Measurements from ENCODE around the gene CCR7.

Gene CCR7

DNA sequence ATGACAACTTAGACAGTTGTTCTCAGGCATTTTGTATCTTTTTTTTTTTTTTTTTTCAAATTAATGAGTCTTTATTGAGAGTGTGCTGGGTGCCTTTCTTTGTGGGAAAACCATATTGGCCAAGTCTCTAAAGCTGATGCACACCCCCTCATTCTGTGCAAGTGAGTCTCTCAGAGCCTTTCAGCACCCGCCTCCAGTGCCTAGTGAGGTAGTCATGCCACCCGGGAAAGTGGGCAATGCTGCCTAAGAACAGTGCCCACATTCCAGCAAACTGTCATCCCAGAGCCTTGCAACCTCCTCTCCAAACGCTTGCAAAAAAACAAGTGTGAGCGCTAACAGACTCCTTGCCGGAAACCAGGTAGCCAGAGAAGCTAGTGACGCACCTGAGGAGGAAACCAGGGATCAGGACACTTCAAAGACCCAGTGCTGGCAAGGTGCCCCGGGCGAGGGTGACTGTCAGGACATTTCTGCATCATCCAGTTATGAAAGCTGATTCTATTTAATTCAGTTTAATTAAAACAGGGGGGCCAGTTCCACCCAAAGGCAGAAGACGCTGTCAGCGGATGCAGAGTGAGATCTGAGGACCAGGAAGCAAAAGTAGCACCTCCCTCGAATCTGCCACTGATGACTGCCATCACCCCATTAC is 47.5 kb upstream of the CCR7 start:
- Histone ChIP-seq H3K4me3 (ENCODE audit: low read depth, low read length) (no peak overlapping the region), H3K9me3 (ENCODE audit: control insufficient read depth, insufficient read depth, low read depth, low read length) (no peaks in the 10 kb centered on the region), H3K4me1 (ENCODE audit: control insufficient read depth, insufficient read depth, low read length) (no peaks in the 10 kb centered on the region), H3K27ac (ENCODE audit: extremely low read depth, low read depth, low read length) (no peak overlapping the region), H3K36me3 (ENCODE audit: control insufficient read depth in 2 of 2, insufficient read depth in 1 of 2, low read length in 2 of 2) (no peaks in the 10 kb centered on the region)
- ChIA-PET POLR2A (no interaction called here), CTCF (no interaction called here)
- TF ChIP-seq ZBTB44 (tag by site-specific recombination; IDR thresholded peaks at IDR 0.05) = no peak
- TF ChIP-seq OSR2 (tag by site-specific recombination; IDR thresholded peaks at IDR 0.05) = no peak
- TF ChIP-seq ZNF670 (tag by site-specific recombination; IDR thresholded peaks at IDR 0.05; ENCODE audit: low read depth) = no peak
- no peak for TF ChIP-seq ZBTB7A (tag by site-specific recombination; IDR thresholded peaks at IDR 0.05; ENCODE audit: low read depth)
- TF ChIP-seq ZNF596 (tag by site-specific recombination; IDR thresholded peaks at IDR 0.05) = no peak
- no peak for TF ChIP-seq ZNF76 (tag by site-specific recombination; IDR thresholded peaks at IDR 0.05; ENCODE audit: borderline replicate concordance, low read depth)
- no peak for TF ChIP-seq ZBTB6 (tag by site-specific recombination; IDR thresholded peaks at IDR 0.05)
- no peak for TF ChIP-seq ZNF664 (tag by site-specific recombination; IDR thresholded peaks at IDR 0.05)
- no peak for TF ChIP-seq ZNF16 (tag by site-specific recombination; IDR thresholded peaks at IDR 0.05; ENCODE audit: low read depth)
- no peak for TF ChIP-seq ZXDB (tag by site-specific recombination; IDR thresholded peaks at IDR 0.05)
- no peak for TF ChIP-seq ZNF747 (tag by site-specific recombination; IDR thresholded peaks at IDR 0.05)
- TF ChIP-seq, protein P1, sequence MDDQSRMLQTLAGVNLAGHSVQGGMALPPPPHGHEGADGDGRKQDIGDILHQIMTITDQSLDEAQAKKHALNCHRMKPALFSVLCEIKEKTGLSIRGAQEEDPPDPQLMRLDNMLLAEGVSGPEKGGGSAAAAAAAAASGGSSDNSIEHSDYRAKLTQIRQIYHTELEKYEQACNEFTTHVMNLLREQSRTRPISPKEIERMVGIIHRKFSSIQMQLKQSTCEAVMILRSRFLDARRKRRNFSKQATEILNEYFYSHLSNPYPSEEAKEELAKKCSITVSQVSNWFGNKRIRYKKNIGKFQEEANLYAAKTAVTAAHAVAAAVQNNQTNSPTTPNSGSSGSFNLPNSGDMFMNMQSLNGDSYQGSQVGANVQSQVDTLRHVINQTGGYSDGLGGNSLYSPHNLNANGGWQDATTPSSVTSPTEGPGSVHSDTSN (CRISPR knock-in tag; IDR thresholded peaks at IDR 0.05) = no peak
- no peak for TF ChIP-seq ZBTB17 (tag by site-specific recombination; IDR thresholded peaks at IDR 0.05)
- TF ChIP-seq ZNF266 (tag by site-specific recombination; IDR thresholded peaks at IDR 0.05; ENCODE audit: low read depth) = no peak
- no peak for TF ChIP-seq SCRT1 (tag by site-specific recombination; IDR thresholded peaks at IDR 0.05; ENCODE audit: borderline replicate concordance)
- TF ChIP-seq MYNN (tag by site-specific recombination; IDR thresholded peaks at IDR 0.05; ENCODE audit: borderline replicate concordance) = no peak
- TF ChIP-seq SETDB1 (IDR thresholded peaks at IDR 0.05; ENCODE audit: insufficient read length, low read length) = no peak
- TF ChIP-seq ZNF157 (tag by site-specific recombination; IDR thresholded peaks at IDR 0.05) = no peak
- TF ChIP-seq PRDM6 (tag by site-specific recombination; IDR thresholded peaks at IDR 0.05) = no peak

DNA sequence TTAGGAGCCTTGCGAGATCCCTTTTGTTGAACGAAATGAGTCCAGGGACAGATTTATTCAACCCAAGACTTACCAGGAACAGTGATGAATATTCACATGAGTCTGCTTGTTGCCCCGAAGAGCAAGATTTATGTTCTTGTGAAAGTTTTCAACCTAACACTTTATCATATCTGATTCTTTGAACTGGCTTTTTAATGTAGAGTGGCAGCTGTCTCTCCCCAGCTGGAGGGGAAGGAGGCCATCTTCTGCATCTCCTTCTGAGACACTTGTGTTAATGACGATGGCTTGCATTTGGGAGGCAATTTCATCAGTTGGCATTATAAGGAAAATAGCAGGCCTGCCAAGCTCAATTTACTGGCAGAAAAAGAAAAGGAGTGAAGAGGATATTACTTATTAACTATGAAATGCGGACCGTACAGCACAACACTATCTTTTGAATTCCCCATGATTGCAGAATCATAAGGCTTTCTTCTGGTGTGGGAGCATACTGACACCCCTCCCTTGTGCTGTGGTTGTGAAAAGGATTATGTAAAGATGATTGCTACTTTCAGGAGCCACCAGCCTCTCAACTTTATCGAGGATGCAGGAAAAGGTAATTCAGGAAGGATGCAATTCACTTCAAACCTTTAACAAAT is 46.7 kb upstream of the CCR7 start:
- Histone ChIP-seq H3K27ac (ENCODE audit: extremely low read depth, low read depth, low read length) (no peak overlapping the region), H3K4me1 (ENCODE audit: control insufficient read depth, insufficient read depth, low read length) (no peaks in the 10 kb centered on the region), H3K9me3 (ENCODE audit: control insufficient read depth, insufficient read depth, low read depth, low read length) (no peaks in the 10 kb centered on the region), H3K36me3 (ENCODE audit: control insufficient read depth in 2 of 2, insufficient read depth in 1 of 2, low read length in 2 of 2) (no peaks in the 10 kb centered on the region), H3K4me3 (ENCODE audit: low read depth, low read length) (no peak overlapping the region)
- POLR2A ChIA-PET = interaction anchor here (0.6 kb wide), 1 partner anchor 10 kb away, joined by 4 read pairs; no protein-coding TSS in a partner anchor
- CTCF ChIA-PET = no interaction called here
- TF ChIP-seq SCRT2 (tag by site-specific recombination; IDR thresholded peaks at IDR 0.05) (no peak), SCRT1 (tag by site-specific recombination; IDR thresholded peaks at IDR 0.05; ENCODE audit: borderline replicate concordance) (no peak), ZNF23 (tag by site-specific recombination; IDR thresholded peaks at IDR 0.05; ENCODE audit: borderline replicate concordance) (no peak), ZNF830 (tag by site-specific recombination; IDR thresholded peaks at IDR 0.05; ENCODE audit: low read depth) (no peak), ZNF707 (tag by site-specific recombination; IDR thresholded peaks at IDR 0.05) (no peak), ZNF521 (tag by site-specific recombination; IDR thresholded peaks at IDR 0.05) (no peak), ZBTB21 (tag by site-specific recombination; IDR thresholded peaks at IDR 0.05) (no peak), ZNF112 (tag by site-specific recombination; IDR thresholded peaks at IDR 0.05) (no peak), MZF1 (tag by site-specific recombination; IDR thresholded peaks at IDR 0.05; ENCODE audit: borderline replicate concordance) (no peak), ZNF544 (tag by site-specific recombination; IDR thresholded peaks at IDR 0.05) (no peak)
- TF ChIP-seq, protein P2, sequence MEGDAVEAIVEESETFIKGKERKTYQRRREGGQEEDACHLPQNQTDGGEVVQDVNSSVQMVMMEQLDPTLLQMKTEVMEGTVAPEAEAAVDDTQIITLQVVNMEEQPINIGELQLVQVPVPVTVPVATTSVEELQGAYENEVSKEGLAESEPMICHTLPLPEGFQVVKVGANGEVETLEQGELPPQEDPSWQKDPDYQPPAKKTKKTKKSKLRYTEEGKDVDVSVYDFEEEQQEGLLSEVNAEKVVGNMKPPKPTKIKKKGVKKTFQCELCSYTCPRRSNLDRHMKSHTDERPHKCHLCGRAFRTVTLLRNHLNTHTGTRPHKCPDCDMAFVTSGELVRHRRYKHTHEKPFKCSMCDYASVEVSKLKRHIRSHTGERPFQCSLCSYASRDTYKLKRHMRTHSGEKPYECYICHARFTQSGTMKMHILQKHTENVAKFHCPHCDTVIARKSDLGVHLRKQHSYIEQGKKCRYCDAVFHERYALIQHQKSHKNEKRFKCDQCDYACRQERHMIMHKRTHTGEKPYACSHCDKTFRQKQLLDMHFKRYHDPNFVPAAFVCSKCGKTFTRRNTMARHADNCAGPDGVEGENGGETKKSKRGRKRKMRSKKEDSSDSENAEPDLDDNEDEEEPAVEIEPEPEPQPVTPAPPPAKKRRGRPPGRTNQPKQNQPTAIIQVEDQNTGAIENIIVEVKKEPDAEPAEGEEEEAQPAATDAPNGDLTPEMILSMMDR (tag by site-specific recombination; IDR thresholded peaks at IDR 0.05) = no peak

All from HEK293 (cell line).